Heart right ventricle (tissue), 16 donors: ENCODE measurements around the gene CRADD. TPM values are rescaled to one million over a fixed set of nuclear protein-coding genes. Genes with fewer than 3 reads are reported as not detected.

Experiments
- ATAC-seq, 8 donors: fragments of 200-7000 bp; cut with Tn5 transposase; one replicate each; pipeline ENCODE4 v1.9.1; 2020; ENCODE audit warnings: mild to moderate bottlenecking in 8 of 8, moderate library complexity in 8 of 8, moderate number of reproducible peaks in 1 of 8
- DNase-seq, 2 donors: peaks; one replicate each; pipeline ENCODE4 v3.0.0-alpha.2; 2020
- H3K27ac ChIP-seq, 10 donors: fragments of 200-600 bp; sonication (generic) in 2 of 10; one replicate each; pipeline versions ENCODE4 v1.5.0 to v1.8.0; 2020 to 2022; ENCODE audit warnings: mild to moderate bottlenecking in 3 of 10
- H3K27me3 ChIP-seq, 7 donors: fragments of 200-600 bp; one replicate each; pipeline ENCODE4 v1.8.0; 2021 to 2022; ENCODE audit warnings: mild to moderate bottlenecking in 2 of 7
- H3K36me3 ChIP-seq, 9 donors: fragments of 200-600 bp; sonication (generic) in 1 of 9; one replicate each; pipeline versions ENCODE4 v1.5.0 to v1.8.0; 2020 to 2022; ENCODE audit warnings: mild to moderate bottlenecking in 2 of 9
- H3K4me1 ChIP-seq, 9 donors: fragments of 200-600 bp; sonication (generic) in 1 of 9; one replicate each; pipeline versions ENCODE4 v1.5.0 to v1.8.0; 2020 to 2022; ENCODE audit warnings: mild to moderate bottlenecking in 4 of 9
- H3K4me3 ChIP-seq, 10 donors: fragments of 200-600 bp; sonication (generic) in 2 of 10; one replicate each; pipeline versions ENCODE4 v1.5.0 to v1.8.0; 2020 to 2022; ENCODE audit warnings: mild to moderate bottlenecking in 7 of 10, moderate library complexity in 2 of 10
- H3K9me3 ChIP-seq, 11 donors: fragments of 200-600 bp in 10 of 11; sonication (generic) in 2 of 11; one replicate each; pipeline versions ENCODE4 v1.5.0 to v1.8.0; 2013 to 2022; ENCODE audit warnings: mild to moderate bottlenecking in 2 of 11, control low read depth in 1 of 11, moderate library complexity in 1 of 11
- whole genome bisulfite sequencing, 2 donors: extraction: QIAGEN DNeasy Blood & Tissue Kit; methylation state at CpG; one replicate each; pipeline ENCODE4 v1.1.7; 2013; ENCODE audit warnings: inconsistent platforms in 1 of 2; 5-methylcytosine and 5-hydroxymethylcytosine counted together
- intact Hi-C, 10 donors: fragments of 100-400 bp; cut with DNase I; formaldehyde crosslinking; loops; one replicate each; pipeline versions ENCODE4 v1.11.1 to v1.14.2; 2022
- polyA plus RNA-seq, 2 donors: library from polyadenylated mRNA; stranded (reverse); fragments of 200-250 nt; gene quantifications; one replicate each; pipeline ENCODE4 v1.2.3, GENCODE V29; 2013
- total RNA-seq, 10 donors: library from RNA; stranded (reverse); fragmentation: NEBNext Ultra II Directional in 3 of 10; extraction: Animal tissue kit (Norgen Biotek cat#: 25700) in 3 of 10; gene quantifications; one replicate each; pipeline versions ENCODE4 v1.2.1 to v1.2.4, GENCODE V29; 2021 to 2023
- TF ChIP-seq, protein P1 (sequence below), 9 donors: fragments of 200-600 bp; sonication (generic) in 2 of 9; IDR thresholded peaks; one replicate each; pipeline versions ENCODE4 v1.5.0 to v1.8.0; 2021 to 2022; ENCODE audit warnings: antibody characterized with exemption in 9 of 9, mild to moderate bottlenecking in 5 of 9, moderate library complexity in 1 of 9
- donor health status: Arrhythmogenic right ventricular cardiomyopathy.
- donor health status: ischemic (EF 13 %, LVEDD 7.1; RV severe dilation, severe dysfunction).
- donor health status: healthy with polysubstance abuse.
- donor health status: DM: no; HTN: yes; CAD: no.
- donor health status: DM: no; HTN: no; CAD: no.
- donor health status: ischemic (EF 25% LVEDD 6.9; RV normal size, moderate dysfunction).
- donor health status: ischemic (EF 25% LVEDD 5.7; RV mildly dilated, moderate dysfunction).
- donor health status: healthy.
- donor health status: DM: yes; HTN: yes; CAD: no.
- donor health status: Ischemic cardiomyopathy.
- donor health status: ischemic (EF 35%, LVEDD 5.7; RV mildly dilated, moderate dysfunction).
- donor health status: nonischemic (EF 11% LVEDD 7.7; RV severe dilation, severe dysfunction).
- donor health status: DM: yes; HTN: yes; CAD: no.
- donor health status: PGD.
- donor health status: ischemic (EF 29% LVEDD 5.4; RV normal size, mild dysfunction).
- donor health status: nonischemic (EF 23%, LVEDD 6.1; RV moderate dilation, normal function).

Gene CRADD
- total and polyA plus RNA-seq, 12 donors: 5.0 to 80.1 (median 51.4) TPM

DNA sequence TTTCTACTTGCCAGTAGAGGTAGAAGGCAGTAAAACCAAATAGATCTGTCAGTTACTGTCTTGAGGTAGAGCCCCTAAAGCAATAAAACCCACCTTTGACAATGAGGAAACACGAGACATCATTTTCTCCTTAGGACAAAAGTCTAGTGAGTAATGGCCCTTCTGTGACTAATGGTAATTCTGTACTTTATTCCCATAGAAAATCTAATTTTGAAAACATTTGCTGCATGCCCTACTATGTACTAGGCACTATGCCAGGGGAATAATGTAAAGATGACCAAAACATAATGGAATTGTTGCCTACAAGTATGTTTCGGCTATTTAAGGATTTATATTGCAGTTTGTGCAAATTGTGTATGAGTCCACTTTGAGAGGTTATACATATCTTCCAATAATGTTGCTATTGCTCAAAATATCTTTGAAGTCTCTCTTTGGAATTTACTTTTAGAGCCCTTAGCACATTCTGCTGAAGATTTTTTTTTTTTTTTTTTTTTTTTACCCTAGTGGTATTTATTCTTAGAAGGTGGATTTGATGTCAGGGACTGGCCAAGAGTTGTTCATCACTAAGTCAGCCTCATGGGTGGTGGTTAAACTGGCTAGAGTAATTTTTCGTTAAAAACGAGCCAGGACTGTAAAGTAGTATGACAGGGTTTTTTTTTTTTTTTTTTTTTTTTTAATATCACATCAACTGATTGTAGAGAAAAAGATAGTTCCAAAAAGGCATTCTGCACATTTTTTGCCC lies 109.7 kb downstream of the CRADD start:
- no peak for ATAC-seq
- WGBS, 2 donors: 87 to 96% methylated on average over 4 of the region's 4 CpGs
- no peaks in the 10 kb centered on the region for H3K36me3 ChIP-seq
- peaks cover 14 to 61% (median 43%) of the 10 kb centered on the region in 9 donors for H3K4me1 ChIP-seq
- intact Hi-C loops: no loop called here
- H3K27ac ChIP-seq: peak overlapping the region in 8 of 10 donors; percentile 65 to 91 (median 86)
- no peak overlapping the region for H3K4me3 ChIP-seq
- no peak for DNase-seq
- TF ChIP-seq, protein P1, sequence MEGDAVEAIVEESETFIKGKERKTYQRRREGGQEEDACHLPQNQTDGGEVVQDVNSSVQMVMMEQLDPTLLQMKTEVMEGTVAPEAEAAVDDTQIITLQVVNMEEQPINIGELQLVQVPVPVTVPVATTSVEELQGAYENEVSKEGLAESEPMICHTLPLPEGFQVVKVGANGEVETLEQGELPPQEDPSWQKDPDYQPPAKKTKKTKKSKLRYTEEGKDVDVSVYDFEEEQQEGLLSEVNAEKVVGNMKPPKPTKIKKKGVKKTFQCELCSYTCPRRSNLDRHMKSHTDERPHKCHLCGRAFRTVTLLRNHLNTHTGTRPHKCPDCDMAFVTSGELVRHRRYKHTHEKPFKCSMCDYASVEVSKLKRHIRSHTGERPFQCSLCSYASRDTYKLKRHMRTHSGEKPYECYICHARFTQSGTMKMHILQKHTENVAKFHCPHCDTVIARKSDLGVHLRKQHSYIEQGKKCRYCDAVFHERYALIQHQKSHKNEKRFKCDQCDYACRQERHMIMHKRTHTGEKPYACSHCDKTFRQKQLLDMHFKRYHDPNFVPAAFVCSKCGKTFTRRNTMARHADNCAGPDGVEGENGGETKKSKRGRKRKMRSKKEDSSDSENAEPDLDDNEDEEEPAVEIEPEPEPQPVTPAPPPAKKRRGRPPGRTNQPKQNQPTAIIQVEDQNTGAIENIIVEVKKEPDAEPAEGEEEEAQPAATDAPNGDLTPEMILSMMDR (IDR thresholded peaks at IDR 0.05): no peak
- H3K9me3 ChIP-seq: no peaks in the 10 kb centered on the region
- no peaks in the 10 kb centered on the region for H3K27me3 ChIP-seq

DNA sequence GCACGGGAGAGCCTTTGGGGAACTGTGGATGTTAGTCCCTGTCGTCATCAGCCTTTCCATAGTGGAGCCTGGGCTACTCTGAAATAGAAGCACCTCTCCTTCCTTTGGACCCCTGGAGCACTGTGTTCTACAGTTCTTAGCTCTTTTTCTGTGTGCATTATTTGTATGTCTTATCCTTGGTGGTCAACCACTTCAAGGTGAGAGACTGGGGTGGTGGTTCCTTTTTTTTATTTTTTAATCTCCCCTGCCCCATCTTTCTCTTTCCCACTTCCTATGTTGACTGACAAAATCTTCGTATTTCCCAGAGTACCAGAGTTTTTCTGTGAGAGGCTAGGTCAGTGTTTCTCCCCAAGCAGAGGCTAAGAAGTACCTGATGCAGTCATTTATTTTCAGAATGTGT lies 111.7 kb downstream of the CRADD start:
- H3K4me1 ChIP-seq: peaks cover 10 to 58% (median 33%) of the 10 kb centered on the region in 9 donors
- ATAC-seq (no peak), DNase-seq (no peak)
- intact Hi-C loops: no loop called here
- no peaks in the 10 kb centered on the region for H3K36me3 ChIP-seq
- 95 to 96% methylated on average over 3 of the region's 3 CpGs for WGBS, 2 donors
- H3K27ac ChIP-seq: no peak overlapping the region
- no peaks in the 10 kb centered on the region for H3K9me3 ChIP-seq
- no peaks in the 10 kb centered on the region for H3K27me3 ChIP-seq
- TF ChIP-seq, protein P1 (IDR thresholded peaks at IDR 0.05): no peak
- no peak overlapping the region for H3K4me3 ChIP-seq

DNA sequence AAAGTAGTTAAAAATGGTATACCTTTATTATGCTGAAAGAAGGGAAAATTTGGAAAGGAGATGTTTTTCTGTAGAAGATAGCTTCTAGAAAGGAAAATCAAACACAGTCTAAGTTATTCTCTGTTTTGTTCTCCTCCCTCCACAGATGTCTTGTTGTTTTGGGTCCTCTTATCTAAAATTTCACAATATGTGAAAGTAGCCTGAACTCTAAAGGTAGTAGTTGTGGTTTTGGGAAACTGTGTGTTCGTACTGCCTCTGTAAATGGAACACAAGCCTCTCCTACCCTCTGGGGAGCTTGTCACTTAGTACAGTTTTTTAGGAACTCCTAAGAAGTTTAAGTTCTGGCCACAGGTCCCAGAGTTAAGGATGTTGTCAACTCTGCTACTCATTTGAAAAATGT lies 112.6 kb downstream of the CRADD start:
- no peak for ATAC-seq

DNA sequence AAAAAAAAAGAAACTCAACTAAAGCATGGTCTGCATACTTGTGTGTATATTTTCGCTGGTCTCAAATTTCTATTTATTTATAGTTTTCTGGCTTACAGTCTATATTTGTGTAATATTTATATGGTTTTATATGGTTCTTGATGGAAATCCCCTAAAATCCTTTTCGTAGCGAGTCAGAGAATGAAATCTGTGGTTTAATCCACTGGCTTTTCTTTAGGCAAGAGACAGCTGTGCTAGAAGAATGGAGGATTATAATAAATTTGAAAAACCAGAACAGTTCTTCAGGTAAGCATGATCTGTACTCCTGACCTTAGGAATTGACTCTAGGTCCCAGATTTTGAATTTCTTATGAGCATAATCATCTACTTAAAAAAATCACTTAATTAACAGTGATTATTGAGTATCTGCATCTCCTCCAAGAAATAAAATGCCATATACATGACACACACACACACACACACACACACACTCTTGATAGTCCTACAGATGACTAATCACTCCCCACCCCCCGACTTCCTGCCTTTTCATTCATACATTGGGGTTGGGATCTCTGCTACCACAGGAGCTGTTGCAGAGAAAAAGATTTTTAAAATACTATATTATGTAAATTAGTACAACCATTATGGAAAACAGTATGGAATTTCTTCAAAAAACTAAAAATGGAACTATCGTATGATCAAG lies 113.4 kb downstream of the CRADD start:
- ATAC-seq: no peak
- TF ChIP-seq, protein P1 (IDR thresholded peaks at IDR 0.05): no peak
- peaks cover 4 to 40% (median 28%) of the 10 kb centered on the region in 9 donors for H3K4me1 ChIP-seq
- no peak overlapping the region for H3K4me3 ChIP-seq
- no peaks in the 10 kb centered on the region for H3K9me3 ChIP-seq
- no peaks in the 10 kb centered on the region for H3K36me3 ChIP-seq
- 91 to 94% methylated on average over 5 of the region's 5 CpGs for WGBS, 2 donors
- no peaks in the 10 kb centered on the region for H3K27me3 ChIP-seq
- no peak for DNase-seq
- intact Hi-C loops: no loop called here
- H3K27ac ChIP-seq: no peak overlapping the region

More for the DNA sequence above, 112.6 kb downstream of the CRADD start:
- DNase-seq: no peak
- no peaks in the 10 kb centered on the region for H3K36me3 ChIP-seq
- H3K9me3 ChIP-seq: no peaks in the 10 kb centered on the region
- H3K4me3 ChIP-seq: no peak overlapping the region
- H3K27ac ChIP-seq: no peak overlapping the region
- intact Hi-C loops: no loop called here
- TF ChIP-seq, protein P1 (IDR thresholded peaks at IDR 0.05): no peak
- no peaks in the 10 kb centered on the region for H3K27me3 ChIP-seq
- H3K4me1 ChIP-seq: peaks cover 5 to 49% (median 31%) of the 10 kb centered on the region in 9 donors
- 74% methylated on average over 1 of the region's 1 CpG for WGBS, 2 donors
